ENCODE data around the gene AKR1C2. TPM values are rescaled to one million over a fixed set of nuclear protein-coding genes. Genes with fewer than 3 reads are reported as not detected.
"Not testable (repeated sequence)": the region's sequence is repeated elsewhere in the genome, so short reads cannot be mapped to it uniquely, and the experiment has no call there.

AKR1C2 gene
- polyA plus RNA-seq, 12 donors: 4.5 to 14.9 (median 9.6) TPM; not detected in 2

DNA sequence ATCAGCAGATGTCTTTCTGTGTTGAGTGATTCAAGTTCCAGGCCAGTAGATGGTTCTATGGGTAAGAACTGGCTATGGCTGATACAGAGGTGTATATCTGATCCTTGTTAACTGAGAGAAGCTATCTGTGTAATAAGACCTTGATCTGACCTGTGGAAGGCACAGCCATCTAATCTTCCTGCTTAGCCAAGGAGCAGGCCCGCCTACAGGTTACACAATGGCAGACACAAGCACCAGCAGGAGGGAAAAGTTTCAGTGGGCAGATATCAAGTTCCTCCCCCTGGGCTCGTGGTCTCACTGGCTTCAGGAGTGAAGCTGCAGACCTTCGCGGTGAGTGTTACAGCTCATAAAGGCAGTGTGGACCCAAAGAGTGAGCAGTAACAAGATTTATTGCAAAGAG lies 27.9 kb upstream of the AKR1C2 start:
- DNase-seq: not testable (repeated sequence)

DNA sequence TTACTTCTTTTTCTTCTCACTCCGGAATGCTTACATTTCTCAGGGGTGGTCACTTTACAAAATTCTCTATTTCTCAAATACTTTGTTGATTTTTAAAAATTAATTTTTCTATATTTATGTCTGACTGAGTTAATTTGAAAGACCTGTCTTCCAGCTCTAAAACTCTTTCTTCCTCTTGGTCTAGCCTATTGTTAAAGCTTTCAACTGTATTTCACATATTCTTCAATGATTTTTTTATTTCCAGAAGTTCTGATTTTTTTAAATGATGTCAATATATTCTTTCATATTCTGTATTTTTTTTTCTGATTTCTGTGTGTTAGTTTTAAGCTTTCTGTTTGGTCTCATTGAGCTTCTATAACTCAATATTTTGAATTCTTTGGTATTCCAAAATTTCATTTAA lies 27.3 kb upstream of the AKR1C2 start:
- no peak for DNase-seq

DNA sequence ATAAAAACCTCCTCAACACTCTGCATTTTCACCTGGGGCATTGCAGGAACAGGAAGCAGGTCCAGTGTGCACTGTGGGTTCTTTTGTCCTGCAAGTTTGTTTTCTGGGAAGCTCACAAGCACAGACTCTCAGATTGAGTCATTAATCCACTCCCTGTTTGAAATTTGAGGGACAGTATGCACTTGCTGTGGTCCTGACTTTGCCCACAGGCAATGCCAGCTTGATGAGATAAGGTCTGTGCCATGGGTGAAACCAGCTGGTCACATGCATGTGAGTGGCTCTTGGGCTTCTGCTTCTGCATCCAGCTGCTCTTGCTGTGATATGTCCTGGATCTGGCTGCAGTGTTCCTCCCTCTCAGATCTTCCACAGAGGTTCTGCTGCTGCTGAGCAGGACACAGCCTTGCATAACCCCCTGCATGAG lies 21.8 kb upstream of the AKR1C2 start:
- not testable (repeated sequence) for DNase-seq

DNA sequence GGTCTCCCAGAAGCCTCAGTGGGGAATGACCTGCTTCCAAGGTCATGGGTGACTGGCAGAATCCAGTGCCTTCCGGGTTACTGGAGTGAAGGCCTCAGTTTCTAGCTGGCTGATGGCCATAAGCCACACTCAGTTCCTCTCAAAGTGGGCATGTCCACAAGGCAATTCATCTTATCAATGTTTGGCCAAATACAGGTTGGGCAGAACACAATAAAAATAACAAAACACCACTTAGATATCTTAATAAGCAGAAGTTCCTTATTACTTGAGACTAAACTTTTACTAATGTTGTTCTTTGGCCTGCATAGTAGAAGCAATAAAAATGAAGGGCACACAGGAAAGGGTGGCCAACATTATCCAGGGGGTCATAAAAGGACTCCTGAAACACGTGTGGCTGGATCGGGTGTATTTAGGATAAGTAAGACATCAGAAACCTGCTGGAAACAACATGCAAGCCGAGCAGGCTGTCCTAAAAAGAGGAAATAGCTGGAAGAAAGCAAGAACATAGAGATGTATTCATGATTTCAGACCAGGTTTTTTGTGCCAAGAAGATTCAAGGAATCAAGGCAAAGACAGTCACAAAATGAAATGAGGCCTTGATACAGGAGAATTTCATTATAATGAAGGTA lies 19.6 kb upstream of the AKR1C2 start:
- DNase-seq: no peak

DNA sequence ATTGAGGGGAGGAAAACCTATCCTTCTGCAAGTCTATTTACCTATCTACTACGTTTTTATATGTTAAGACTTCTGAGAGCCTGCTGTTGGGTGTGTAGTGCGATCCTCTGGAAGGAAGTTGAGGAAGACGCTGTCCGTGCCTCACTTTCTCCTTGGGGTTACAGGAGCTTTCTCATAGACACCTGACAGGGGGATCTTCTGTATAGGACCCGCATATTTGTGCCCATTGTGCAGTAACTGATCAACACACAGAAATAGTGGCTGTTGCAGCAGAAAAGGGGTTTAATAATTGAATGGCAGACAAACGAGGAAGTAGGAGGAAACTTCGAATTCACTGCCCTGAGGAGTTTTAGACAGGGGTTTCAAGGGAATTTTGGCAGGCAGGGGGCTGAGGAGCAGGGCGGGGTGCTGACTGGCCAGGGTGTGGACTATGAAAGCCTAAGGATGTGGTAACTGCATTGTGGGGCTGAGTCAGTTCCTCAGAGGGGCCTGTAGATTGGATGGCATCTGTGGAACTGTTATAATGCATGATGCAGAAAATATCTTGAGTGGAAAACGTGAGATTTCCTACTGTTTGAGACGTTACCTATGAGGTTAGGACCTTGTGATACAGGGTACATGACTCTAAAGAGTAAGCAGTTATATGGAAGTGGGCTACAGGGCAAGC lies 18.1 kb upstream of the AKR1C2 start:
- DNase-seq: not testable (repeated sequence)

DNA sequence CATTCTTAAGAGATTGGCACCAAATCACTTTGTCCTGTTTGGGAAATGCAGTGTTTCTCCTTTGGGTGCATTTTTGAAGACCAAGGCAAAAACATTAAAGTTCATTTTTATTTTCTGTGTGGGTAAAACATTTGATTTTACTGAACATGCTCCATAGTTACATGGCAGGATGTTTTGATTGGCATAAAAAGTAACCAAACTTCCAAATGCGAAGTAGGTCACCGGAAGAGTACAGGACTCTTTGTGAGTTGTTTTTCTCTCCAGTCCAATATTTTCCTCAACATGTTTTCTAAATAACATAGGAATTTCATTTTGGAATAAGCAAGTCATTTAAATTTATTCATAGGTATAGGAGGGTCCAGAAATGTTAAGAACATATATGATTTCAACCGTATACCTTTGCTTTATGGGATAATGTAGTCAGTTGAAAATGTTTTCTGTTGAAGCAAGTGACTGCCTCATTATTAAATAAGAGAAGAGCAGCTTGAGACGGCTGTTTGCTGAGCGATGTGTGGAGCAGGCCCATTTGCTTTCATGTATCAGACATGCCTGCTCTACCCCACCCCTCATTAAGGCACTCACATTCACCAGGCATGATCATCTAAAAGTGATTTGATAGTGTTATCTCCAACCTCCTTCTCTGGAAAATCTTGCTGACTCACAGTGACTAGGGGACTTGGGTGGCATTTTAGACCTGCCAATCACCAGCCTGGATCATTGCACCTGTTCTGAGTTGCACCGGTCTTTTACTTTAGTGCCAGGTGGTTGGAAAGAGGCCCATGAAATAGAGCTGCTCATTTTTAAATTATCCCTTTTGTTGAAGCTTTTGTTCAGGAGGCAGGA lies 16.3 kb upstream of the AKR1C2 start:
- DNase-seq: not testable (repeated sequence)

DNA sequence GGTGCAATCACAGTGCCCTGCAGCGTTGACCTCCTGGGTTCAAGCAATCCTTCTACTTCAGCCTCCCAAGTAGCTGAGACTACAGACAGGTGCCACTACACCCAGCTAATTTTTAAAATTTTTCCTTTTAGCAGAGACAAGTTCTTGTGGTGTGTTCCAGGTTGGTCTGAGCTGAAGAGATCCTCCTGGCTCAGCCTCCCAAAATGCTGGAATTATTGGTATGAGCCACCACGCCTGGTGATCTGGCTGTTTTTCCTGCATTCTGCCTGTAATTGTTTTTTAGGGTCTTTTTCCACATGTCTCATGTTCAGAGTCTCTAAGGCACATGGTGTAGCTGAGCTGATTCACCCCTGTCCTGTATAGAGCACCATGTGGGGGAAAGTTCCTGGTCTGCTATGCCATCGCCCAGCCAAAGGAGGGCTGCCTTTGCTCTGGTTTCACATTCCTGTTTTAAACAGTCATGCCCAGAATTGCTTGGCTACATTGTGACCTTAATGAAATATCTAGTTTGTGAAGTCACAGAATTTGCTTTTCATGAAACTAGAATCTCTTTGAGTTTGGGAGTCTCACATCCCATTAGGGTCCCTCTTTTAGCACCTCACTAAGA lies 15.1 kb upstream of the AKR1C2 start:
- not testable (repeated sequence) for DNase-seq

DNA sequence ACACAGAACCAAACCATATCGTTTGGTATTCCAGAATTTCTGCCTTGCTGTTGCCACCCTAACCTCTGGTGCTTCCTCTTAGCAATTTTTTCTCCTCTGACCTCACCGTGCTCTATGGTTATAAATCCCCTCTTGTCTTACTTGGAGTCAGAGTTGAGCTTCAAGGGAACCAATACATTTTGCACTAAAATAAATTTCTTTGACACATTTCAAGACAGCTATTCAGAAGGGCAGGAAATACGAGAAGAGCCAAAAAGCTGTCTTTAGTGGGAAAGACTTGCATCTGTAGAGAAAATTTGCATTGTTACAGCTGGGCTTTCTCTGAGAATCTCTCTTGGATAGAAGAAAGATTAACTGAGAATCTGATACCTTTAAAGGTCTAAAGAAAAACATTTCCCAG lies 14.5 kb upstream of the AKR1C2 start:
- no peak for DNase-seq

DNA sequence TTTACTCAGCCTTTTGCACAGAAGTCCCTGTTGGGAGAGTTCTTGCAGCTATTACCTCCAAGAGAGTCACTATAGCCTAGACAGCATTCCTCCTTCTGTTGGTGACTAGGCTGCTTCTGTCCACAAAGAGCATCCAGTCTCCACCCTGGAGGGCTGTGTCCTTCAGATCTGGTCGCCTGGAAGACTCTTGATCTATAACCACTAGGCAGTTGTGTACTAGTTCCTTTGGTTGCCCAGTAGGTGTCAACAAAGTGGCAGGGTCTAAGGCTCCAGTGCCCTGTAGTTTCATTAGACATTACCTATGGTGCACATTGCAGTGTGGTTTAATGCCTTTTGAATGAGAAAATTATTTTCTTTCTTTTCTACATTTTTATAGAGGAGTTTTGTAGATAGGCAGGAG lies 11.3 kb upstream of the AKR1C2 start:
- no peak for DNase-seq

DNA sequence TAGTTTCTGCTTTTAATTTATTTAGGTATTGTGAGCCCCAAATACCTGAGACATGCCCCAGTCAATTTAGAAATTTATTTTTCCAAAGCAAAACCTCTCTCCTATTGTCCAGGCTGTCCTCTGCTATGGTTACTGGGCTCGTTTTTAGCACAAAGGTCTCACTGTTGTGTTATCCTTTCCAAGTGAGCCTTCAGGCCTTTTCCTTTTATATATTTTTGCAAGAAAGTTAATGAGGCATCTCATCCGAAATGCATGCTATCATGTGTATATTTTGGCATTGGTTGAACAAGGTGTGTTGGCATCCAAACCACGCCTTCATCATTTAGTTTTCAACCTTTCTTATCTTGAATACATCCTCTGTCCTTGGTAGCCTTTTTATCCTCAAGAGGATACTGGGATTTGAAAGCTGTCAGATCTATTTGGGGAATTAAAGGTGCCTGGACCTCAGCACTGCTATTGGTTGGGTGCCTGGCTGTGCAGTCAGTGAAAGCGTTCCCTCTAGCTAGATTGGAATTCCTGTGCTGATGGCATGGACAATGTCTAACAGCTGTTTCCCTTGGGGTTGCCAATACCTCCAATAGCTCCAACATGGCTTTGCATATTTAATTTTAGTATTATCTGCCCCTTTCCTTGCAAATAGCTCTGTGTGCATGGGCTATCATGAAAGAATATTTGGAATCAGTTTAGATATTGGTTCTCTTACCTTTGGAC lies 10.7 kb upstream of the AKR1C2 start:
- not testable (repeated sequence) for DNase-seq

DNA sequence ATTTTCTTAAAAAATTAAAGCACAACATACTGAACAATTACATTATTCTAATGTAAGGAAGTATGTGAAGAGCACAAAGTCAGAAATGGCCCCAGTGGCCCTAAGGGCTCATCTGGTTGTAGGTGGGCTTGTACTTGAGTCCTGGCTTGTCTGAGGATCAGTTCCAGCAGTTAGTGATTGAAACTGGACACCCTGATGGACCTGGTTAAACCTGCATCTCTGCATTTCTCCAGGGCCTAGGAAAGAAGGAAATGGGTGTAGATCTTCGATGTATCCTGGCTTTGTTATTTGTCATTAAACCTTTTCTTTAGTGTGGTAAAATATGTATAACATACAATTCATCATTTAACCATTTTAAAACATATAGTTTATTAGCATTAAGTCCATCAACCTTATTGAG lies 9.7 kb upstream of the AKR1C2 start:
- DNase-seq: no peak

DNA sequence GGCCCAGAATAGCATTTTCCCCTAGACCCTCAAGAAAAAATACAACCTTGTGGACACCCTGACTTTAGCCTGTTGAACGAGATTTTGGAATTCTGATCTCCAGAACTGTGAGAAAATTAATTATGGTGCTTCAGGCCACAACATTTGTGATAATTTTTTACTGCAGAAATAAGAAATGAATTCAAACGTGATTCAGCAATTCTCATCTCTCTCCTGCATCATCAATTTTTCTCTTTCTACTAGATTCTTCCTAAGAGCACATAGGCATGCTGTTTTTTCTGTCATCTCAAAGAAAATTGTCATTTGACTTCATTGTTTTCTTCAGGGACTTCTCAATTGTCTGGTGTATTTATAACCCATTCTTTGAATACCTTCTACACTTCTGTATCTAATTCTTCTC lies 8.9 kb upstream of the AKR1C2 start:
- no peak for DNase-seq

DNA sequence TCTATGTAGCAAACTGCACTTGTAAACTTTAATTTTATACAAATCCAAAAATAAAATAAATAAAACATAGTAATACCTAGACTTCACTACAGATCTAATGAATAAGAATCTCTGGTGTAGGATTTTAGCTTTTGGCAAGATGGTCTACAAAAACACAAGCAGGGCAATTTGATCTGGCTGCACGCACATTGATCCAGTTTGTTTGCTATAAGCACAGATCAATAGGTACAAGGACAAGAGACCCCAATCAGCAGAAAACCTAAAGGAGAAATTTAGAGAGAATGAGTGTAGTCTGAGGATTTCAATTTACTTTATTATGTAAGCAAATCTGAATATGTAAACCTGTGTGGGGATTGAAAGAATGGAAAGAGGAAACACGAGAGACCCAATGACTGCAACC lies 7.7 kb upstream of the AKR1C2 start:
- DNase-seq: not testable (repeated sequence)

DNA sequence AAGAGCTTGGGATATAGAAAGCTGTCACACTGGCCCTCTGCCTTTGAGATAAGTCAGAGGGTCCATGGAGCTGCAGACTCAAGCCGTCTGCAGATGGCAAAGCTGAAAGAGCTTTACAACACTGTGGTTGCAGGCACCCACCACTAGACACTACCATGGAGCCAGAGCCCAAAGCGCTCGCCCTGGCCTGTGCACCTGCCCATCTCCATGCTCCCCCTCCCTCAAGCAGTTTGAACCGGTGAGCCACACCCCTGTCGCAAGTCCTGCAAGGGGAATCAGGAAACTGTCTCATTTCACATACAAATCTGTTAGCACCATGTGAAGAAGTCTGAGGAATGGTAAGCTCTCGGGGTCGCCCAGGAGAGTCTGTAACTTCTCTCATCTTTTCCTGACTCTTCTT lies 6.4 kb upstream of the AKR1C2 start:
- DNase-seq: not testable (repeated sequence)

DNA sequence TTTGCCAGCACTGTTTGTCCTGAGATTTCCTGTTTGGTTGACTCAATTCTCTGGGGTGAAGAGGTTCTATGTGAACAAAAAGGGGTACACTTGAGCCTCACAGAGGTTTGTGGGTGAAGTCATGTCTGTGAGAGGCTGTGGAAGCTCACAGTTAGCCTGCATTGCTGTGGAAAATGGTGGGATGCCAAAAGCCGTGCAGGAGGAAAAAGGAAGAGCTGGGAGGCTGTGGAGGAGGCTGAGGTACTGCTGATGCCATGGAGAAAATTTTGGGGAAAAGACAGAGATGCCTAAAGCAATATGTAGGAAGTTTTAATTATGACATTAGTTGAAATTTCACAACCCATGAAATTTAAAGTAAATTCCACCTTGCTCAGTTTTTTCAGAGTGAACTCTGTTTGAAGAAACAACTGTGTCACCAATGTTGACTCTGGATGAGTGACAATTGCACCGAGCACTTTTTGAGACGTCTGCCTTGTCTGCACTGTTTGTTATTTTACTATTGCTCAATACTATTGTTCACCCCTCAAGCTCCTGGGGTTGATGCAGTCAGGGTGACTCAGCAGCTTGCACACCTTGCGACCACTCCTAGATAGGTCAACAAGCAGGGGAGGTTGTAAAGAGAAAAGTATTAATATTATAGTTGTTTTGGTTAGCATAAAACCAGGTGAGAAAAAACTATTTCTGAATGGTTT lies 5.3 kb upstream of the AKR1C2 start:
- not testable (repeated sequence) for DNase-seq

DNA sequence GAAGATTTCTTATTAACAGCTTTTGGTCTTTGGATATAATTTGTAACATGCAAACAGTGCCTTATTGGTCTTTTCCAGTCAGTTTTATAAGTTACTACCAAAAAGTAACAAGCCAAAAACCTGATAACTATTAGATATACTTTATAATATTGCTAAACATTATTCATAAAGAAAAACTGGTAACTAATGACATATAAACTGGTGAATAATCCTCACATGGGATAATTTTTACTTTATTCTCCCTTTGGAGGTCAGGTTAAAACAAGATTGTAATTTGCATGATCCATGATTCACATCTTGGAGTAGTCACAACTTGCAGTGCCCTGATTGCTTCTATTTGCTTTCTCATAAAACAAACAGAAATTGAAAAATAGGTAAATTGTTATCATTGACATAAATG lies 844 bp upstream of the AKR1C2 start:
- DNase-seq: not testable (repeated sequence)

DNA sequence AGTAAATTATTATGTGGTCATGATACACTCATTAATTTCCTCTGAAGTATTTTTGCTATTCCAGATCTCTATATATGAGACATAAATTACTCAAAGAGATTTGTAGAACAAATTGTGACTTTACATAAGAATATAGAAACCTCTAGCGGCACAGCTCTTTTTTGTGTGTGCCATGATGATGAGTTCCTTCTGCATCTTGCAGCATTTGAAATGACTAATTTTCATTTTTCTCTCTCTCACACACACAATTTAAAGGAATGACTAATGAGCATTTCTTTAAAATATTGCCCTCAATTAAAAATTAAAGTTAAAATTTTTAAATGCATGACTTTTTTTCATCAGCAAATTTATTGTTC lies 351 bp upstream of the AKR1C2 start:
- not testable (repeated sequence) for DNase-seq

DNA sequence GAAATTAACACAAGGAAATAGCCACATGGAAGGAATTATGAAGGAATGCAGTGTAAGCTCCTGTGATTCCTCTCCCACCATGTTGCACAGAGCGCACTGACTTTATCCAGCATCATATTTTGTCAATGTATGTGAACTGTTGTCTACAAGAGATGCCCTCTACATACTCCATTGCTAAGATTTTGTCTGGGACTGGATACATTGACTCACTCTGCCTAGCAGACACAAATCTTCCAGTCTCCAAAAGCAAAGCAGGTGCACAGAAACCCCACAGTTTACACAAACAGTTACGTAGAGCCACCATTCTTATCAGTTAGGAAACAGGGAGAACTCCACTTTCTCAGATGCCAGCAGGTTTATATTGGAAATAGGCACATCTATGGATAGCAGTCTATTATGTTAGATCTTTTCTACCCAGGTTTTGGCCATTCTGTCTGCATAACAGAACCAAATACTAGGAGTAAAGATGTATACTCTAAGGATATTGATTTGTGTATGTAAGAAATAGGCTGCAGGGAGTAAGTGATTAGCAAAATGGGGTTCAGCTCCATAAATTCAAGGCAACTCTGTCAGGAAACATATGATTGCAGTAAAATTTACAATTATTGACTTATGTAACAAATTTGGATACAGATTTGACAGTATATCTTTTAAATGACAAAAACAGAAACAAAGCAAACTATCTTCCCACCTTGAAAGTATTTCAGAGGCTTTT lies 1.5 kb downstream of the AKR1C2 start:
- no peak for DNase-seq

DNA sequence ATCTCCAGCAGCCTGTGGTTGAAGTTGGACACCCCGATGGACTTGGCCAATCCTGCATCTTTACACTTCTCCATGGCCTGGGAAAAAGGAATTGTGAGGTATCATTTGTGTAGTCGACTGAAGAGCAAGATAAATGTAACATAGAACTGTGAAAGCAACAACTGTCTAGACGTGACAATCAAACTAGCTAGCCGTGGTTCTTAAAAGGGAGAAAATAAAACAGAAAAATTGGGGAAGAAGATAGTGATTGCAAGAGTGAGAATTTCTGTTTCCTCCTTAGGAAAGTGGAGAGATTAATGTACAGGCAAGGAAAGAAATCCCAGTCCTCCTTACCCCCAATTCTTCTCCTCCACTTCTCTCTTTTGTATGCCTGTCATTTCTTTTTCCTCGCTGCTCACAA lies 5.0 kb downstream of the AKR1C2 start:
- no peak for DNase-seq

DNA sequence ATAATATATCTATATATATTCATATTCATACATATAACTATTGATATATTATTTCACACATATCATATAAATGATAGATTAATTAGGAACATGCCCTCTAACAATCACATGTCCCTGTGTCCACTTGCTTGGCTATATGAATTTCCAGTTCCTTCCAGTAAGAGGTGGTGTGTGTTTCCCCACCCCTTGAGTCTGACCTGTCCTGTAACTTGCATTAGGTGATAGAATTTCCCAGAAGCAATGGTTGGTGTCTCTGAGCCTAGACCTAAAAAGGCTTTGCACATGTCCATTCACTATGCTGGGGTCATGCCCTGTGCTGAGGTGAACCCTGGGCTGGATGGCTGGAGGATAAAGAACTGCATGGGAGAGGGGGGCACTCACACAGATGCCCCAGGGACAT lies 9.4 kb downstream of the AKR1C2 start:
- DNase-seq: not testable (repeated sequence)

Data from muscle of arm (tissue), 12 donors.